ENCODE measurements around the gene PQBP1. TPM values are rescaled to one million over a fixed set of nuclear protein-coding genes. Genes with fewer than 3 reads are reported as not detected.
A peak's percentile ranks its signal among the peaks of the same experiment; 100 is the strongest.

PQBP1 gene
- total and polyA plus RNA-seq, 2 donors (not counting 1 experiment from before 2014, with no cell fraction given) = 89.9 to 128 TPM

- no peak overlapping the region for H3K27ac ChIP-seq (ENCODE audit: low read length in 2 of 2)
- DNase-seq (no peak), ATAC-seq (ENCODE audit: low read depth) (no peak)
- H3K4me3 ChIP-seq (ENCODE audit: control extremely low read depth in 1 of 5, extremely low read depth in 1 of 5, insufficient read depth in 1 of 5, low read depth in 2 of 5, low read length in 4 of 5) = no peak overlapping the region
- TF ChIP-seq, protein P1, sequence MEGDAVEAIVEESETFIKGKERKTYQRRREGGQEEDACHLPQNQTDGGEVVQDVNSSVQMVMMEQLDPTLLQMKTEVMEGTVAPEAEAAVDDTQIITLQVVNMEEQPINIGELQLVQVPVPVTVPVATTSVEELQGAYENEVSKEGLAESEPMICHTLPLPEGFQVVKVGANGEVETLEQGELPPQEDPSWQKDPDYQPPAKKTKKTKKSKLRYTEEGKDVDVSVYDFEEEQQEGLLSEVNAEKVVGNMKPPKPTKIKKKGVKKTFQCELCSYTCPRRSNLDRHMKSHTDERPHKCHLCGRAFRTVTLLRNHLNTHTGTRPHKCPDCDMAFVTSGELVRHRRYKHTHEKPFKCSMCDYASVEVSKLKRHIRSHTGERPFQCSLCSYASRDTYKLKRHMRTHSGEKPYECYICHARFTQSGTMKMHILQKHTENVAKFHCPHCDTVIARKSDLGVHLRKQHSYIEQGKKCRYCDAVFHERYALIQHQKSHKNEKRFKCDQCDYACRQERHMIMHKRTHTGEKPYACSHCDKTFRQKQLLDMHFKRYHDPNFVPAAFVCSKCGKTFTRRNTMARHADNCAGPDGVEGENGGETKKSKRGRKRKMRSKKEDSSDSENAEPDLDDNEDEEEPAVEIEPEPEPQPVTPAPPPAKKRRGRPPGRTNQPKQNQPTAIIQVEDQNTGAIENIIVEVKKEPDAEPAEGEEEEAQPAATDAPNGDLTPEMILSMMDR (IDR thresholded peaks at IDR 0.05) = no peak
- no peak for TF ChIP-seq EZH2 (IDR thresholded peaks at IDR 0.05; ENCODE audit: borderline replicate concordance, insufficient read depth, low read depth, low read length, poor library complexity, severe bottlenecking)
- H3K79me2 ChIP-seq (ENCODE audit: control insufficient read depth, insufficient read depth, low read length) = peaks cover 56% of the 10 kb centered on the region
- H3K36me3 ChIP-seq (replicated peaks in 1 of 2; ENCODE audit: control extremely low read depth in 1 of 2, control insufficient read depth in 1 of 2, extremely low read depth in 1 of 2, insufficient read depth in 2 of 2, low read length in 1 of 2) = peaks cover 0 to 33% of the 10 kb centered on the region in 2 experiments
- no peak overlapping the region for H3K4me2 ChIP-seq (replicated peaks; ENCODE audit: low read depth, low read length, poor library complexity, severe bottlenecking)
- H3K9ac ChIP-seq (ENCODE audit: low read length) = no peak overlapping the region
- peaks cover 41 to 50% of the 10 kb centered on the region in 2 donors for H3K4me1 ChIP-seq (ENCODE audit: control insufficient read depth in 2 of 2, insufficient read depth in 2 of 2, low read length in 2 of 2)
- no peaks in the 10 kb centered on the region for H3K9me3 Mint-ChIP-seq (ENCODE audit: insufficient read depth)
- POLR2A ChIA-PET = no interaction called here
- intact Hi-C loops (cut with micrococcal nuclease) = no loop called here
- 97% methylated on average over 10 of the region's 13 CpGs for WGBS (ENCODE audit: insufficient coverage)
- no peak overlapping the region for H2AFZ ChIP-seq (ENCODE audit: insufficient read depth, low read depth, low read length, poor library complexity, severe bottlenecking)
- peaks cover 46% of the 10 kb centered on the region for H3K4me1 Mint-ChIP-seq
- H3K27me3 ChIP-seq (replicated peaks in 1 of 4; ENCODE audit: control extremely low read depth in 1 of 4, control insufficient read depth in 3 of 4, insufficient read depth in 4 of 4, low read length in 3 of 4) = no peaks in the 10 kb centered on the region
- no peaks in the 10 kb centered on the region for H3K9me3 ChIP-seq (ENCODE audit: control extremely low read depth in 1 of 3, control insufficient read depth in 2 of 3, insufficient read depth in 1 of 3, low read length in 2 of 3)
- peak overlapping the region; percentile 68 for H3K27ac Mint-ChIP-seq
- peaks cover under 1% of the 10 kb centered on the region for H4K20me1 ChIP-seq (ENCODE audit: control insufficient read depth, insufficient read depth, low read length, poor library complexity, severe bottlenecking)
- CTCF ChIA-PET = no interaction called here
- no peak overlapping the region for H3K4me3 Mint-ChIP-seq
- H3K27me3 Mint-ChIP-seq = no peaks in the 10 kb centered on the region
Measured at GRCh38 chrX:48923771-48924170, 26.0 kb downstream of the PQBP1 start.

DNA sequence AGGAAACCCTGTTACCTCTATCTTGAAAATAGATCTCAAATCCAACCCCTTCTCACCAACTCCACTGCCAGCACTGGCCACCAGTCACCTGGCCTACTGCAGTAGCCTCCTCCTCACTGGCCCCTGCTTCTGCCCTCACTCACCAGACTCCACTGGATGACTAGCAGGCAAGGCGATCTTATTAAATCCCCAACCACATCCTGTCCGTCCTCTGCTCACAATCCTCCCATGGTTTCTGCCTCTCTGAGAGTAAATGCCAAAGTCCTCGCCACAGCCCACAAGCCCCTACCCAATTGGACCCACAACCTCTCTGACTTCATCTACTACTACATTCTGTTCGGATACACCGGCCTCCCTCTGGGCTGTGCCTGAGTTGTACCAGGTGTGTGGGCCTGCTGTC, 26.5 kb downstream of the PQBP1 start:
- Mint-ChIP-seq H3K27ac (peak overlapping the region; percentile 68), H3K27me3 (no peaks in the 10 kb centered on the region), H3K4me1 (peaks cover 46% of the 10 kb centered on the region), H3K4me3 (no peak overlapping the region), H3K9me3 (ENCODE audit: insufficient read depth) (no peaks in the 10 kb centered on the region)
- peaks cover 55% of the 10 kb centered on the region for H3K79me2 ChIP-seq (ENCODE audit: control insufficient read depth, insufficient read depth, low read length)
- intact Hi-C loops (cut with micrococcal nuclease) = no loop called here
- no peak overlapping the region for H3K4me3 ChIP-seq (ENCODE audit: control extremely low read depth in 1 of 5, extremely low read depth in 1 of 5, insufficient read depth in 1 of 5, low read depth in 2 of 5, low read length in 4 of 5)
- CTCF ChIA-PET = no interaction called here
- H4K20me1 ChIP-seq (ENCODE audit: control insufficient read depth, insufficient read depth, low read length, poor library complexity, severe bottlenecking) = no peaks in the 10 kb centered on the region
- no peak overlapping the region for H3K9ac ChIP-seq (ENCODE audit: low read length)
- peaks cover 0 to 33% of the 10 kb centered on the region in 2 experiments for H3K36me3 ChIP-seq (replicated peaks in 1 of 2; ENCODE audit: control extremely low read depth in 1 of 2, control insufficient read depth in 1 of 2, extremely low read depth in 1 of 2, insufficient read depth in 2 of 2, low read length in 1 of 2)
- TF ChIP-seq, protein P1 (IDR thresholded peaks at IDR 0.05) = no peak
- TF ChIP-seq EZH2 (IDR thresholded peaks at IDR 0.05; ENCODE audit: borderline replicate concordance, insufficient read depth, low read depth, low read length, poor library complexity, severe bottlenecking) = no peak
- POLR2A ChIA-PET = no interaction called here
- H3K27me3 ChIP-seq (replicated peaks in 1 of 4; ENCODE audit: control extremely low read depth in 1 of 4, control insufficient read depth in 3 of 4, insufficient read depth in 4 of 4, low read length in 3 of 4) = no peaks in the 10 kb centered on the region
- no peaks in the 10 kb centered on the region for H3K9me3 ChIP-seq (ENCODE audit: control extremely low read depth in 1 of 3, control insufficient read depth in 2 of 3, insufficient read depth in 1 of 3, low read length in 2 of 3)
- WGBS (ENCODE audit: insufficient coverage) = 86% methylated on average over 4 of the region's 5 CpGs
- no peak overlapping the region for H2AFZ ChIP-seq (ENCODE audit: insufficient read depth, low read depth, low read length, poor library complexity, severe bottlenecking)
- DNase-seq (no peak), ATAC-seq (ENCODE audit: low read depth) (no peak)
- H3K4me1 ChIP-seq (ENCODE audit: control insufficient read depth in 2 of 2, insufficient read depth in 2 of 2, low read length in 2 of 2) = peaks cover 41 to 53% of the 10 kb centered on the region in 2 donors
- H3K4me2 ChIP-seq (replicated peaks; ENCODE audit: low read depth, low read length, poor library complexity, severe bottlenecking) = no peak overlapping the region
- no peak overlapping the region for H3K27ac ChIP-seq (ENCODE audit: low read length in 2 of 2)
